K562 (cell line): Measurements from ENCODE around the gene BRICD5. TPM values are rescaled to one million over a fixed set of nuclear protein-coding genes. Genes with fewer than 3 reads are reported as not detected.

Experiments
- BRD9 ChIP-seq: fragments of 450-650 bp; IDR thresholded peaks from 2 replicates; pipeline ENCODE4 v1.6.1; 2018; ENCODE audit warnings: low read depth; ENCODE audit not compliant: partially characterized antibody
- FOXK2 ChIP-seq, 2 experiments: fragments of 450-650 bp; IDR thresholded peaks in 1 of 2; conservative IDR thresholded peaks in 1 of 2; 2 replicates each; pipeline ENCODE4 v1.6.1; 2016; ENCODE audit warnings: low read depth in 2 of 2, mild to moderate bottlenecking in 1 of 2
- GABPA ChIP-seq: fragments of 200-800 bp; sonication (Bioruptor generic); conservative IDR thresholded peaks from 2 replicates; pipeline ENCODE4 v1.6.1; 2016; ENCODE audit warnings: low read depth, missing genetic modification characterization, missing compliant biosample characterization
- MEIS2 ChIP-seq: fragments of 450-650 bp; IDR thresholded peaks from 2 replicates; pipeline ENCODE4 v1.6.1; 2014; ENCODE audit warnings: mild to moderate bottlenecking; ENCODE audit not compliant: partially characterized antibody
- NFRKB ChIP-seq: fragments of 450-650 bp; IDR thresholded peaks from 2 replicates; pipeline ENCODE4 v1.6.1; 2016; ENCODE audit warnings: low read depth
- RBBP5 ChIP-seq: fragments of 200-600 bp; sonication (generic); IDR thresholded peaks from 2 replicates; pipeline ENCODE4 v1.6.1; 2012; ENCODE audit warnings: borderline replicate concordance, mild to moderate bottlenecking, low read length, control low read depth, inconsistent platforms; ENCODE audit not compliant: insufficient read depth, poor library complexity, severe bottlenecking
- TAF1 ChIP-seq: IDR thresholded peaks from 2 replicates; pipeline ENCODE4 v1.6.1; 2011; ENCODE audit warnings: mild to moderate bottlenecking, low read length, moderate library complexity; ENCODE audit not compliant: insufficient read depth, control insufficient read depth, severe bottlenecking; ENCODE audit errors: extremely low read depth
- TAF7 ChIP-seq: fragments of 450-650 bp; IDR thresholded peaks from 2 replicates; pipeline ENCODE4 v1.6.1; 2016; ENCODE audit warnings: missing genetic modification characterization, missing compliant biosample characterization
- TAL1 ChIP-seq: fragments of 450-650 bp; IDR thresholded peaks from 2 replicates; pipeline ENCODE4 v1.6.1; 2016; ENCODE audit warnings: mild to moderate bottlenecking
- TARDBP ChIP-seq: fragments of 450-650 bp; IDR thresholded peaks from 2 replicates; pipeline ENCODE4 v1.6.1; 2016
- U2AF1 ChIP-seq: fragments of 200-400 bp; formaldehyde crosslinking; optimal IDR thresholded peaks from 2 replicates; pipeline ENCODE3; 2017; ENCODE audit warnings: mild to moderate bottlenecking, low read depth, low read length, moderate library complexity
- U2AF2 ChIP-seq: fragments of 200-400 bp; formaldehyde crosslinking; optimal IDR thresholded peaks from 2 replicates; pipeline ENCODE3; 2017; ENCODE audit warnings: low read depth, mild to moderate bottlenecking, low read length
- ZC3H4 ChIP-seq: sonication (generic); formaldehyde crosslinking; IDR thresholded peaks from 2 replicates; pipeline ENCODE4 v1.9.0; 2021; ENCODE audit warnings: missing genetic modification reagents, borderline replicate concordance
- ZKSCAN8 ChIP-seq: fragments of 200-800 bp; sonication (Bioruptor generic); IDR thresholded peaks from 2 replicates; pipeline ENCODE4 v1.6.1; 2016; ENCODE audit warnings: missing genetic modification characterization, missing compliant biosample characterization
- ZNF165 ChIP-seq: fragments of 250-450 bp; sonication (Bioruptor Pico); IDR thresholded peaks from 2 replicates; pipeline ENCODE4 v1.4.0; 2020; ENCODE audit warnings: borderline replicate concordance
- polyA plus RNA-seq, 8 experiments: library from polyadenylated mRNA; depleted of rRNA in 4 of 8; stranded (reverse) in 5 of 8; unstranded in 3 of 8; fragments of >200 nt; fragmentation: Nextera tagmentation in 2 of 8; fragmentation: Illumina TruSeq in 1 of 8; extraction: Ambion mirVana in 2 of 8; extraction: Trizol in 1 of 8; gene quantifications; 2 replicates each; pipeline versions ENCODE4 v1.2.1 to v1.2.3, GENCODE V29; 2011 to 2014; ENCODE audit warnings: inconsistent platforms in 1 of 8, missing spikeins in 1 of 8
- total RNA-seq, 7 experiments: library from RNA; depleted of rRNA in 6 of 7; stranded (reverse); fragments of >200 nt in 6 of 7; fragmentation: Illumina TruSeq in 2 of 7; extraction: Trizol in 2 of 7; gene quantifications; 2 replicates each; pipeline versions ENCODE4 v1.2.1 to v1.2.3, GENCODE V29; 2011 to 2021; ENCODE audit warnings: low replicate concordance in 1 of 7
- TF ChIP-seq, protein P1 (sequence below): fragments of 450-650 bp; IDR thresholded peaks from 2 replicates; pipeline ENCODE4 v1.6.1; 2017; ENCODE audit warnings: mild to moderate bottlenecking, moderate library complexity
- TF ChIP-seq, protein P2 (sequence below): sonication (generic); formaldehyde crosslinking; IDR thresholded peaks from 2 replicates; pipeline ENCODE4 v1.8.0; 2022; ENCODE audit warnings: mild to moderate bottlenecking, missing genetic modification reagents, borderline replicate concordance

The BRICD5 gene
- total and polyA plus RNA-seq, 9 of the 15 experiments (the other 6 are each of a cell fraction or from before 2014, with no cell fraction given): 0.24 to 15.1 (median 2.4) TPM; not detected in 1

GRCh38 chr16:2251296-2252111 is 40.8 kb upstream of the BRICD5 start, which contains the start of gene ECI1 (continued):
- TF ChIP-seq, protein P1, sequence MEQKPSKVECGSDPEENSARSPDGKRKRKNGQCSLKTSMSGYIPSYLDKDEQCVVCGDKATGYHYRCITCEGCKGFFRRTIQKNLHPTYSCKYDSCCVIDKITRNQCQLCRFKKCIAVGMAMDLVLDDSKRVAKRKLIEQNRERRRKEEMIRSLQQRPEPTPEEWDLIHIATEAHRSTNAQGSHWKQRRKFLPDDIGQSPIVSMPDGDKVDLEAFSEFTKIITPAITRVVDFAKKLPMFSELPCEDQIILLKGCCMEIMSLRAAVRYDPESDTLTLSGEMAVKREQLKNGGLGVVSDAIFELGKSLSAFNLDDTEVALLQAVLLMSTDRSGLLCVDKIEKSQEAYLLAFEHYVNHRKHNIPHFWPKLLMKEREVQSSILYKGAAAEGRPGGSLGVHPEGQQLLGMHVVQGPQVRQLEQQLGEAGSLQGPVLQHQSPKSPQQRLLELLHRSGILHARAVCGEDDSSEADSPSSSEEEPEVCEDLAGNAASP: no peak
- TF ChIP-seq ZKSCAN8: no peak
- TF ChIP-seq ZC3H4: peak; percentile 76; the same call in 1 of the 2 replicates
- TF ChIP-seq TARDBP: peak; percentile 87
- peak; percentile 77; the same call in 1 of the 2 replicates for TF ChIP-seq NFRKB
- no peak for TF ChIP-seq BRD9
- no peak for TF ChIP-seq U2AF2
- peak; percentile 94; the same call in 1 of the 2 replicates for TF ChIP-seq ZNF165 (CRISPR knock-in tag)
- TF ChIP-seq TAL1: no peak
- TF ChIP-seq RBBP5: peak; percentile 72
- peak; percentile 98 for TF ChIP-seq TAF1
- peak; percentile 10 to 12; a peak in 1 of 4 replicates for TF ChIP-seq FOXK2 (conservative IDR thresholded peaks at IDR 0.05 in 1 of 2, IDR thresholded peaks at IDR 0.05 in 1 of 2; ENCODE audit: low read depth in 2 of 2)
- peak; percentile 89 for TF ChIP-seq U2AF1
- TF ChIP-seq GABPA: peak; percentile 83
- peak; percentile 76; the same call in 1 of the 2 replicates for TF ChIP-seq TAF7 (tag)
- TF ChIP-seq, protein P2, sequence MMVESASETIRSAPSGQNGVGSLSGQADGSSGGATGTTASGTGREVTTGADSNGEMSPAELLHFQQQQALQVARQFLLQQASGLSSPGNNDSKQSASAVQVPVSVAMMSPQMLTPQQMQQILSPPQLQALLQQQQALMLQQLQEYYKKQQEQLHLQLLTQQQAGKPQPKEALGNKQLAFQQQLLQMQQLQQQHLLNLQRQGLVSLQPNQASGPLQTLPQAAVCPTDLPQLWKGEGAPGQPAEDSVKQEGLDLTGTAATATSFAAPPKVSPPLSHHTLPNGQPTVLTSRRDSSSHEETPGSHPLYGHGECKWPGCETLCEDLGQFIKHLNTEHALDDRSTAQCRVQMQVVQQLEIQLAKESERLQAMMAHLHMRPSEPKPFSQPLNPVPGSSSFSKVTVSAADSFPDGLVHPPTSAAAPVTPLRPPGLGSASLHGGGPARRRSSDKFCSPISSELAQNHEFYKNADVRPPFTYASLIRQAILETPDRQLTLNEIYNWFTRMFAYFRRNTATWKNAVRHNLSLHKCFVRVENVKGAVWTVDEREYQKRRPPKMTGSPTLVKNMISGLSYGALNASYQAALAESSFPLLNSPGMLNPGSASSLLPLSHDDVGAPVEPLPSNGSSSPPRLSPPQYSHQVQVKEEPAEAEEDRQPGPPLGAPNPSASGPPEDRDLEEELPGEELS: no peak
- TF ChIP-seq MEIS2: no peak
